Measurements from ENCODE around the gene DEDD2. TPM values are rescaled to one million over a fixed set of nuclear protein-coding genes. Genes with fewer than 3 reads are reported as not detected.
A peak's percentile ranks its signal among the peaks of the same experiment; 100 is the strongest.

DEDD2 gene
- total RNA-seq, 4 donors from 2014 or later, result 46.1 to 55.8 (median 50.2) TPM

DNA sequence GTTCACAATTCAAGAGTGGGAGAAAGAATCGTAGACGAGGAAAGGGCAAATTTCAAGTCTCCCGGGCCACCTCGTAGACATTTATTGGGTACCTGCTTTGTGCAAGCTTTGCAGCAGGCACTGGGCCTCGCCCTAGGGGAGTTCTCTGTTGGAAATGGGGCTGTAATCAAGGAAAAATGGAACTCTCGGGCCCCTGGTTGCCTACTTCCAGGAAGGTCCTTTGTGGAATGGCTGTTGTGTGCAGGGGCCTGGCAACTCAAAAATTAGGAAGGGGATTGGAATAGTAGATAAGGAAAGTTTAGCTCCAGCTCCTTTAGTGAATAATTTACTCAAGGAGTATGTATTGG is 3.2 kb upstream of the DEDD2 start:
- Histone ChIP-seq H3K27me3 (no peaks in the 10 kb centered on the region), H3K4me1 (peaks cover 32 to 39% of the 10 kb centered on the region in 2 donors), H3K36me3 (peaks cover 15% of the 10 kb centered on the region in 2 donors), H3K9me3 (no peaks in the 10 kb centered on the region), H3K27ac (peak overlapping the region in 1 of 3 donors; percentile 85), H3K4me3 (replicated peaks in 1 of 3) (peak overlapping the region; percentile 33 to 72 (median 43))
- WGBS, 2 donors, result 2% methylated on average over 6 of the region's 6 CpGs
- DNase-seq, result no peak
- TF ChIP-seq, protein P1, sequence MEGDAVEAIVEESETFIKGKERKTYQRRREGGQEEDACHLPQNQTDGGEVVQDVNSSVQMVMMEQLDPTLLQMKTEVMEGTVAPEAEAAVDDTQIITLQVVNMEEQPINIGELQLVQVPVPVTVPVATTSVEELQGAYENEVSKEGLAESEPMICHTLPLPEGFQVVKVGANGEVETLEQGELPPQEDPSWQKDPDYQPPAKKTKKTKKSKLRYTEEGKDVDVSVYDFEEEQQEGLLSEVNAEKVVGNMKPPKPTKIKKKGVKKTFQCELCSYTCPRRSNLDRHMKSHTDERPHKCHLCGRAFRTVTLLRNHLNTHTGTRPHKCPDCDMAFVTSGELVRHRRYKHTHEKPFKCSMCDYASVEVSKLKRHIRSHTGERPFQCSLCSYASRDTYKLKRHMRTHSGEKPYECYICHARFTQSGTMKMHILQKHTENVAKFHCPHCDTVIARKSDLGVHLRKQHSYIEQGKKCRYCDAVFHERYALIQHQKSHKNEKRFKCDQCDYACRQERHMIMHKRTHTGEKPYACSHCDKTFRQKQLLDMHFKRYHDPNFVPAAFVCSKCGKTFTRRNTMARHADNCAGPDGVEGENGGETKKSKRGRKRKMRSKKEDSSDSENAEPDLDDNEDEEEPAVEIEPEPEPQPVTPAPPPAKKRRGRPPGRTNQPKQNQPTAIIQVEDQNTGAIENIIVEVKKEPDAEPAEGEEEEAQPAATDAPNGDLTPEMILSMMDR (IDR thresholded peaks at IDR 0.05), result no peak
- no peak for TF ChIP-seq POLR2A (IDR thresholded peaks at IDR 0.05)
- intact Hi-C loops (cut with DNase I), result no loop called here

DNA sequence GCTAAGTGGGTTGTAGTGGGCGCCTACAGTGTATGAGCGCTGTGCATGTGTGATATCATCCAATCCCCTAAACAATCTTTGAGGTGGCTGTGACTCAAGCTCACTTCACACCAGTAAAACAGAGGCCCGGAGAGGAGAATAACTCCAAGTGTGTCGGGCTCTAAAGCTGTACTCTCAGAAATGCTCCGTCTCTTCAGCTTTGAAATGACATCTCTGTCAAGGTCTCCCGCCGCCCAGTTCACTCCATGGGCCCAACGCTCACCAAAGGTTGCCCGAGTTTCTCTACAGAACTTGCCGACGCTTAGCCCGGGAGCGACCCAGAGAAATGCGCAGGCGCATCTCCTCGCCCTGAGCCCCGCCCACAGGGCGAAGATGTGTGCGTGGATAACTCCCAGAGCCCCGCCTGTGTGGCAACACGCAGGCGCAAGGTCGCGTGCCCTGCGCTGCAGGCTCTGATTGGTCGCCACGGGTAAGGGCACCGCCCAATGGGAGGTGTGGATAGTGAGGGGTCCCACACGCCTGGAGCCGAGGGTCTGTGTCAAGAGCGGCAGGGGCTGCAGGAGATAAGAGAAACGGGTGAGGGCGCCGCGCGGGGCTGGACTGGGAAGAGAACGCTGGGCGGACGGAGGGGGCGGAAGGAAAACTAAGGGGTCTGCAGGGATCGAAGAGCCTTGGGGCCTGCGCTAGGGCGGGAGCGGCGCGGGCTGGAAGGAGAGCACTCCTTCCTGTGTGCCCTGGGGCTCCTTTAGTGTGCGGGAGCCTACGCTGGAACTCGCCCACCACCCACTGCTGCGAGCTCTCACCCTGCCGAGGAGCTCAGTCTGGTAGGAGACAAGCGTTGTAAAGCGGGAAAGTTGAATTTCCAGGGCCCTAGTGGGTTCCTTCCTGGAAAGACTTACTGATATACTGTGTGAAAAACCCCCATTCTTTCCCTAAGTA is 2.6 kb upstream of the DEDD2 start, which contains the start of gene ZNF526:
TSS of gene ZNF526 (plus strand) at position 501 of the 939 bp plus-strand sequence. CDS start 4,092 bp downstream, outside the sequence.
- peaks cover 33 to 45% of the 10 kb centered on the region in 2 donors for H3K4me1 ChIP-seq
- peaks cover 9 to 10% of the 10 kb centered on the region in 2 donors for H3K36me3 ChIP-seq
- DNase-seq, result peak; percentile 97 to 98
- H3K27ac ChIP-seq, result peak within 1 kb of the TSS; percentile 52 to 85 (median 76)
- H3K27me3 ChIP-seq, result no peaks in the 10 kb centered on the region
- no peaks in the 10 kb centered on the region for H3K9me3 ChIP-seq
- peak within 1 kb of the TSS; percentile 33 to 72 (median 43) for H3K4me3 ChIP-seq (replicated peaks in 1 of 3)
- WGBS, 2 donors, result 0 to 1% methylated on average over 50 to 52 of the region's 53 CpGs
- intact Hi-C loops (cut with DNase I), result no loop called here
- TF ChIP-seq, protein P1 (IDR thresholded peaks at IDR 0.05), result no peak
- TF ChIP-seq POLR2A (IDR thresholded peaks at IDR 0.05), result peak in 1 of 2 donors; percentile 83

DNA sequence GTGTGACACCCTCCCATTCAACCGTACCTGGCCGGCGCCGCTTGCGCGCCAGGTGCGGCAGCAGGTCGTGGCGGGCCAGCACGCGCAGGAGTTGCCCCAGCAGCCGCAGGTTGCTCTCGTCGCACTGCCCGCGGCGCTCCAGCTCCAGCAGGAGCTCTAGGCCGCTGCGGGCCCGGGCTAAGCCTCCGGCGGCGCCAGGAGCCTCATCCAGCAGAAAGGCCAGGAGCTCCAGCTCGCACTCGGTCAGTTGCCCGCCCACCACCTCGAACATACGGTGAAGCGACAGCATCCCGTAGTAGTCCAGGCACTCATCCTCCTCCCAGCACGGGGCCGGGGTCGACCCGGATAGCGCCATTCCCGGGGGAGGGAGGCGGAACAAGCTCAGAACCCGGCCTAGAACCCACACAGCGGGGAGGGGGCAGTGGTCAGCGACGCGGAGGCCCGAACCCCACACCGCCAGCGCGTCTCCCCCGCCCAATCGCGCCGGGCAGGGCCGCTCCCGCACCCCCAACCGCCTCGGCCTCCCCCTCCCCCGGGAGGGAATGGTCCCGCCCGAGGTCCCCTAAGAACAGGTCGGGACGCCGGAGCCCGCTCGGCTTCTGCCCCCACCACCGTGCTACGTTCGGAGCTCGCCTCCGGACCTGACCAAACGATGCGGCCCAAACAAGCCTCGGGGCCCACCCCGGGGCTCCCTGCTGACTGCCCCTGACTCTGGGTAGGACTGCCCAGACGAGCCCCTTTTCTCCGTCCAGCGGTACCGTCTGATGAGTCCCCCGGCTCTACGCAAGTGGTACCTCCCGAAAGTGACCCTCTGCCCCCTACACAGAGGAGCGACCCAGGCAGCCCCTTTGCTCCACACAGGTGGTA is 591 bp downstream of the DEDD2 start:
- Histone ChIP-seq H3K27ac (peak overlapping the region; percentile 79 to 100 (median 95)), H3K9me3 (no peaks in the 10 kb centered on the region), H3K4me1 (peaks cover 33 to 45% of the 10 kb centered on the region in 2 donors), H3K27me3 (no peaks in the 10 kb centered on the region), H3K4me3 (replicated peaks in 1 of 3) (peak overlapping the region; percentile 44 to 80 (median 68)), H3K36me3 (peaks cover 13 to 16% of the 10 kb centered on the region in 2 donors)
- peak; percentile 47 to 58 for DNase-seq
- intact Hi-C loops (cut with DNase I), result no loop called here
- no peak for TF ChIP-seq POLR2A (IDR thresholded peaks at IDR 0.05)
- TF ChIP-seq, protein P1 (IDR thresholded peaks at IDR 0.05), result no peak
- WGBS, 2 donors, result 2 to 5% methylated on average over 19 to 32 of the region's 79 CpGs

DNA sequence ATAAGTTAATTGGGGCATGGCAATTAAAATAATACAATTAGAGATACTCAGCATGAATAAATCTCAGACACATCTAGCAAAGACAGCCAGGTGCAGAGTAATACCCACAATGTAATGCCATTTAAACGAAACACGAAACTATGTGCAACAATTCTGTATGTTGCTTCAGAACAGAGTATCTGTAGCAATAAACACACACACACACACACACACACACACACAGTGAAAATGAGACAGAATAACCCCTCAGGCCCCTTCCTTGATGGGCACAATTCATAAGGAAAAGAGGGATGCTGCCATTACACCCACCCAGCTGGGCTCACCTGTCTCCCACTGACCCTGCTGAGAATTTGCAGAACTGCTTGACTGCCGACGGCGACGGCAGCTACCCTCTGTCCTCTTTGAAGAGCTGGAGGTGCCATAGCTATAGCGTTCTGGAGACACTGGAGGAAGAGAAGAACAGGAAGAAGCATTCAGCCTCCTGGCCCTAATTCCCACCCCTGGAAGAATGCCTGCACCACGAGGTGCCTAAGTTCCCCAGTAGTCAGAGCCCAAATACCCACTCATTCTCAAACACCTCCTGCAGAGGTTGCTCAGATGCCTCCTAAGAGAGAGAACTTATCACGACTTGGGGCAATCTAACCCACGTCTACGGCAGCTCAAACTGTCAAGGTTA is 2.5 kb downstream of the DEDD2 start:
- no peak overlapping the region for H3K4me3 ChIP-seq (replicated peaks in 1 of 3)
- H3K27ac ChIP-seq, result no peak overlapping the region
- TF ChIP-seq POLR2A (IDR thresholded peaks at IDR 0.05), result no peak
- TF ChIP-seq, protein P1 (IDR thresholded peaks at IDR 0.05), result no peak
- H3K9me3 ChIP-seq, result no peaks in the 10 kb centered on the region
- intact Hi-C loops (cut with DNase I), result no loop called here
- no peaks in the 10 kb centered on the region for H3K27me3 ChIP-seq
- peaks cover 26 to 35% of the 10 kb centered on the region in 2 donors for H3K4me1 ChIP-seq
- DNase-seq, result no peak
- peaks cover 16% of the 10 kb centered on the region in 2 donors for H3K36me3 ChIP-seq
- WGBS, 2 donors, result 82% methylated on average over 11 of the region's 11 CpGs

Data from thyroid gland (tissue), 4 donors.